CD14-positive monocyte (primary cell): ENCODE measurements around the gene TFEB. TPM values are rescaled to one million over a fixed set of nuclear protein-coding genes. Genes with fewer than 3 reads are reported as not detected.

Experiments
- DNase-seq, 3 donors: peaks; one replicate each; pipeline ENCODE4 v3.0.0-alpha.2; 2011 to 2022
- H2AFZ ChIP-seq: 2 replicates; pipeline ENCODE4 v1.6.0; 2012; ENCODE audit warnings: mild to moderate bottlenecking, low read depth, low read length, inconsistent platforms; ENCODE audit not compliant: insufficient read depth, poor library complexity, severe bottlenecking
- H3K27ac ChIP-seq, 2 donors: 1 replicate in 1 of 2; 2 replicates in 1 of 2; pipeline ENCODE4 v1.5.1; 2012 to 2013; ENCODE audit warnings: low read length in 2 of 2, control low read depth in 1 of 2, inconsistent platforms in 1 of 2, low read depth in 1 of 2, mild to moderate bottlenecking in 1 of 2
- H3K27me3 ChIP-seq, 2 donors: one replicate each; pipeline versions ENCODE4 v1.6.0 to v1.6.1; 2011 to 2013; ENCODE audit warnings: low read length in 2 of 2; ENCODE audit not compliant: control insufficient read depth in 2 of 2, insufficient read depth in 2 of 2
- H3K36me3 ChIP-seq, 2 donors: replicated peaks in 1 of 2; 1 replicate in 1 of 2; 2 replicates in 1 of 2; pipeline versions ENCODE4 v1.5.1 to v1.6.1; 2012 to 2013; ENCODE audit warnings: low read length in 2 of 2, control low read depth in 1 of 2, inconsistent platforms in 1 of 2, mild to moderate bottlenecking in 1 of 2; ENCODE audit not compliant: insufficient read depth in 2 of 2, control insufficient read depth in 1 of 2
- H3K4me1 ChIP-seq, 2 donors: 1 replicate in 1 of 2; 2 replicates in 1 of 2; pipeline versions ENCODE4 v1.5.1 to v1.6.1; 2012 to 2013; ENCODE audit warnings: low read length in 2 of 2, control low read depth in 1 of 2, inconsistent platforms in 1 of 2, mild to moderate bottlenecking in 1 of 2, moderate library complexity in 1 of 2; ENCODE audit not compliant: insufficient read depth in 2 of 2, control insufficient read depth in 1 of 2
- H3K4me2 ChIP-seq: replicated peaks from 2 replicates; pipeline ENCODE3; 2012; ENCODE audit warnings: low read length, moderate library complexity, mild to moderate bottlenecking; ENCODE audit not compliant: poor library complexity, severe bottlenecking; ENCODE audit errors: extremely low read depth
- H3K4me3 ChIP-seq, 3 experiments: fragments of 200-600 bp in 1 of 3; sonication (generic) in 1 of 3; replicated peaks in 1 of 3; 1 replicate in 2 of 3; 2 replicates in 1 of 3; pipeline ENCODE4 v1.5.1; 2011 to 2013; ENCODE audit warnings: low read length in 3 of 3, mild to moderate bottlenecking in 3 of 3, control low read depth in 2 of 3, low read depth in 2 of 3, inconsistent platforms in 1 of 3, moderate library complexity in 1 of 3
- H3K79me2 ChIP-seq: 2 replicates; pipeline ENCODE4 v1.6.0; 2012; ENCODE audit warnings: mild to moderate bottlenecking, control low read depth, inconsistent platforms, low read length, moderate library complexity; ENCODE audit not compliant: insufficient read depth
- H3K9ac ChIP-seq: 2 replicates; pipeline ENCODE4 v1.6.0; 2017; ENCODE audit warnings: low read length, mild to moderate bottlenecking; ENCODE audit not compliant: insufficient read depth, poor library complexity, severe bottlenecking
- H3K9me3 ChIP-seq, 2 donors: replicated peaks in 1 of 2; 1 replicate in 1 of 2; 2 replicates in 1 of 2; pipeline versions ENCODE4 v1.5.1 to v1.6.1; 2012 to 2013; ENCODE audit warnings: low read length in 2 of 2, control low read depth in 1 of 2; ENCODE audit not compliant: control insufficient read depth in 1 of 2, insufficient read depth in 1 of 2
- H4K20me1 ChIP-seq: 2 replicates; pipeline ENCODE4 v1.6.0; 2012; ENCODE audit warnings: mild to moderate bottlenecking, low read length, control low read depth, moderate library complexity; ENCODE audit not compliant: insufficient read depth
- H3K27ac Mint-ChIP-seq, 7 donors: one replicate each; pipeline ENCODE4 v1.8.0; 2020; ENCODE audit warnings: mild to moderate bottlenecking in 7 of 7, mixed read lengths in 7 of 7, moderate library complexity in 6 of 7, inconsistent platforms in 2 of 7
- H3K27me3 Mint-ChIP-seq, 3 donors: one replicate each; pipeline ENCODE4 v1.8.0; 2021 to 2022; ENCODE audit warnings: low read depth in 3 of 3, mild to moderate bottlenecking in 3 of 3, mixed read lengths in 3 of 3, moderate library complexity in 3 of 3, inconsistent platforms in 1 of 3
- H3K36me3 Mint-ChIP-seq, 2 donors: one replicate each; pipeline ENCODE4 v1.8.0; 2020; ENCODE audit warnings: mixed read lengths in 2 of 2, inconsistent platforms in 1 of 2, mild to moderate bottlenecking in 1 of 2
- H3K4me1 Mint-ChIP-seq: one replicate; pipeline ENCODE4 v1.8.0; 2020; ENCODE audit warnings: mild to moderate bottlenecking, mixed read lengths
- H3K4me3 Mint-ChIP-seq, 2 donors: one replicate each; pipeline ENCODE4 v1.8.0; 2020; ENCODE audit warnings: mild to moderate bottlenecking in 2 of 2, mixed read lengths in 2 of 2, moderate library complexity in 1 of 2
- H3K9me3 Mint-ChIP-seq, 7 donors: one replicate each; pipeline ENCODE4 v1.8.0; 2020 to 2022; ENCODE audit warnings: mixed read lengths in 7 of 7, mild to moderate bottlenecking in 6 of 7, moderate library complexity in 6 of 7, inconsistent platforms in 2 of 7
- CTCF ChIP-seq: fragments of 200-600 bp; IDR thresholded peaks from one replicate; pipeline ENCODE4 v1.8.0; 2022; ENCODE audit warnings: antibody characterized with exemption, mild to moderate bottlenecking
- WGBS: methylation state at CpG from one replicate; pipeline ENCODE4 v1.1.5; 2013; ENCODE audit warnings: missing lambda C conversion rate; ENCODE audit not compliant: insufficient coverage; 5-methylcytosine and 5-hydroxymethylcytosine counted together
- intact Hi-C, 2 donors: fragments of 100-400 bp; cut with micrococcal nuclease; formaldehyde crosslinking; loops; one replicate each; pipeline versions ENCODE4 v1.15.0 to v1.15.1; 2023
- polyA plus RNA-seq, 3 donors: library from polyadenylated mRNA; depleted of rRNA in 1 of 3; unstranded in 2 of 3; stranded (reverse) in 1 of 3; fragments of 300-500 nt in 2 of 3; fragments of >200 nt in 1 of 3; fragmentation: Illumina TruSeq in 2 of 3; gene quantifications; 1 replicate in 2 of 3; 2 replicates in 1 of 3; pipeline ENCODE4 v1.2.3, GENCODE V29; 2012 to 2021

The TFEB gene
- polyA plus RNA-seq, 3 donors = 42.6 to 60.0 (median 55.0) TPM

- Histone ChIP-seq H2AFZ (no peak overlapping the region), H3K27ac (no peak overlapping the region), H3K9ac (no peak overlapping the region), H4K20me1 (no peaks in the 10 kb centered on the region), H3K36me3 (no peaks in the 10 kb centered on the region), H3K27me3 (no peaks in the 10 kb centered on the region), H3K4me1 (no peaks in the 10 kb centered on the region), H3K79me2 (no peaks in the 10 kb centered on the region), H3K9me3 (no peaks in the 10 kb centered on the region), H3K4me2 (no peak overlapping the region), H3K4me3 (no peak overlapping the region)
- 57% methylated on average over 3 of the region's 8 CpGs for WGBS
- H3K4me3 Mint-ChIP-seq = no peak overlapping the region
- no peak for TF ChIP-seq CTCF
- H3K27ac Mint-ChIP-seq = no peak overlapping the region
- intact Hi-C loops = no loop called here
- peaks cover 3% of the 10 kb centered on the region for H3K4me1 Mint-ChIP-seq
- no peaks in the 10 kb centered on the region for H3K9me3 Mint-ChIP-seq
- no peaks in the 10 kb centered on the region for H3K36me3 Mint-ChIP-seq
- no peak for DNase-seq
- peaks cover 5 to 20% (median 8%) of the 10 kb centered on the region in 3 donors for H3K27me3 Mint-ChIP-seq
Observed at GRCh38 chr6:41654698-41655151, 80.7 kb downstream of the TFEB start.

GRCh38 chr6:41654151-41654697 lies 81.2 kb downstream of the TFEB start:
- 65% methylated on average over 2 of the region's 5 CpGs for WGBS
- H4K20me1 ChIP-seq = no peaks in the 10 kb centered on the region

More at GRCh38 chr6:41654151-41654697, 81.2 kb downstream of the TFEB start:
- Mint-ChIP-seq H3K4me1 (peaks cover 3% of the 10 kb centered on the region), H3K27me3 (peaks cover 5 to 18% (median 8%) of the 10 kb centered on the region in 3 donors), H3K36me3 (no peaks in the 10 kb centered on the region), H3K27ac (no peak overlapping the region), H3K4me3 (no peak overlapping the region), H3K9me3 (no peaks in the 10 kb centered on the region)
- Histone ChIP-seq H3K36me3 (no peaks in the 10 kb centered on the region), H3K27ac (no peak overlapping the region), H3K4me3 (no peak overlapping the region), H3K79me2 (no peaks in the 10 kb centered on the region), H3K4me1 (no peaks in the 10 kb centered on the region), H2AFZ (no peak overlapping the region), H3K4me2 (no peak overlapping the region), H3K27me3 (no peaks in the 10 kb centered on the region), H3K9ac (no peak overlapping the region), H3K9me3 (no peaks in the 10 kb centered on the region)
- no peak for TF ChIP-seq CTCF
- intact Hi-C loops = no loop called here
- DNase-seq = no peak
